AG04449 (cell line): Measurements from ENCODE around the gene SLC32A1.

ENCODE experiments used
- CTCF ChIA-PET: fragments of 350-600 bp; formaldehyde crosslinking; extraction: SDS; loops from one replicate; lab custom pipeline; 2021; ENCODE audit warnings: antibody characterized with exemption; lab: Yijun Ruan, JAX
- POLR2A ChIA-PET: fragments of 400-600, 350-600 bp; formaldehyde crosslinking; extraction: SDS; loops from one replicate; lab custom pipeline; 2020; ENCODE audit warnings: antibody characterized with exemption, inconsistent platforms; lab: Yijun Ruan, JAX
- DNase-seq: peaks from one replicate; pipeline ENCODE4 v3.0.0-alpha.2; 2010; ENCODE audit warnings: low read depth, low spot score
- H3K4me3 ChIP-seq: 2 replicates; pipeline ENCODE4 v1.5.1; 2011; ENCODE audit warnings: low read depth, mild to moderate bottlenecking, control low read depth, low read length
- TF ChIP-seq, protein P1 (sequence below): IDR thresholded peaks from one replicate; pipeline ENCODE4 v1.5.1; 2011; ENCODE audit warnings: mild to moderate bottlenecking, moderate library complexity, low read length, control low read depth, inconsistent platforms; ENCODE audit not compliant: insufficient read depth; ENCODE audit errors: missing control alignments

The SLC32A1 gene

GRCh38 chr20:38727607-38728190 lies 3.4 kb downstream of the SLC32A1 start:
- H3K4me3 ChIP-seq = no peak overlapping the region
- DNase-seq = no peak
- TF ChIP-seq, protein P1, sequence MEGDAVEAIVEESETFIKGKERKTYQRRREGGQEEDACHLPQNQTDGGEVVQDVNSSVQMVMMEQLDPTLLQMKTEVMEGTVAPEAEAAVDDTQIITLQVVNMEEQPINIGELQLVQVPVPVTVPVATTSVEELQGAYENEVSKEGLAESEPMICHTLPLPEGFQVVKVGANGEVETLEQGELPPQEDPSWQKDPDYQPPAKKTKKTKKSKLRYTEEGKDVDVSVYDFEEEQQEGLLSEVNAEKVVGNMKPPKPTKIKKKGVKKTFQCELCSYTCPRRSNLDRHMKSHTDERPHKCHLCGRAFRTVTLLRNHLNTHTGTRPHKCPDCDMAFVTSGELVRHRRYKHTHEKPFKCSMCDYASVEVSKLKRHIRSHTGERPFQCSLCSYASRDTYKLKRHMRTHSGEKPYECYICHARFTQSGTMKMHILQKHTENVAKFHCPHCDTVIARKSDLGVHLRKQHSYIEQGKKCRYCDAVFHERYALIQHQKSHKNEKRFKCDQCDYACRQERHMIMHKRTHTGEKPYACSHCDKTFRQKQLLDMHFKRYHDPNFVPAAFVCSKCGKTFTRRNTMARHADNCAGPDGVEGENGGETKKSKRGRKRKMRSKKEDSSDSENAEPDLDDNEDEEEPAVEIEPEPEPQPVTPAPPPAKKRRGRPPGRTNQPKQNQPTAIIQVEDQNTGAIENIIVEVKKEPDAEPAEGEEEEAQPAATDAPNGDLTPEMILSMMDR = no peak
- ChIA-PET CTCF (interaction anchor here (1.9 kb wide), 1 partner anchor 25 kb away, joined by 5 read pairs; no protein-coding TSS in a partner anchor), POLR2A (no interaction called here)

DNA sequence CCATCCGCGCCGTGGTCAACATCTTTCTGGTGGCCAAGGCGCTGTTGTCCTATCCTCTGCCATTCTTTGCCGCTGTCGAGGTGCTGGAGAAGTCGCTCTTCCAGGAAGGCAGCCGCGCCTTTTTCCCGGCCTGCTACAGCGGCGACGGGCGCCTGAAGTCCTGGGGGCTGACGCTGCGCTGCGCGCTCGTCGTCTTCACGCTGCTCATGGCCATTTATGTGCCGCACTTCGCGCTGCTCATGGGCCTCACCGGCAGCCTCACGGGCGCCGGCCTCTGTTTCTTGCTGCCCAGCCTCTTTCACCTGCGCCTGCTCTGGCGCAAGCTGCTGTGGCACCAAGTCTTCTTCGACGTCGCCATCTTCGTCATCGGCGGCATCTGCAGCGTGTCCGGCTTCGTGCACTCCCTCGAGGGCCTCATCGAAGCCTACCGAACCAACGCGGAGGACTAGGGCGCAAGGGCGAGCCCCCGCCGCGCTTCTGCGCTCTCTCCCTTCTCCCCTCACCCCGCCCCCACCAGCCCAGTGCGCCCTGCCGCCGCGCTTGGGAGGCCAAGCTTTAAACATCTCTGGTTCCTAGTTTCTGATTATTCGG lies 4.0 kb downstream of the SLC32A1 start:
- no peak overlapping the region for H3K4me3 ChIP-seq
- DNase-seq = no peak
- POLR2A ChIA-PET = no interaction called here
- TF ChIP-seq, protein P1 = no peak
- CTCF ChIA-PET = interaction anchor here (1.3 to 1.6 kb wide), 2 partner anchors 16 to 81 kb away, joined by 3 to 6 read pairs; no protein-coding TSS in a partner anchor

DNA sequence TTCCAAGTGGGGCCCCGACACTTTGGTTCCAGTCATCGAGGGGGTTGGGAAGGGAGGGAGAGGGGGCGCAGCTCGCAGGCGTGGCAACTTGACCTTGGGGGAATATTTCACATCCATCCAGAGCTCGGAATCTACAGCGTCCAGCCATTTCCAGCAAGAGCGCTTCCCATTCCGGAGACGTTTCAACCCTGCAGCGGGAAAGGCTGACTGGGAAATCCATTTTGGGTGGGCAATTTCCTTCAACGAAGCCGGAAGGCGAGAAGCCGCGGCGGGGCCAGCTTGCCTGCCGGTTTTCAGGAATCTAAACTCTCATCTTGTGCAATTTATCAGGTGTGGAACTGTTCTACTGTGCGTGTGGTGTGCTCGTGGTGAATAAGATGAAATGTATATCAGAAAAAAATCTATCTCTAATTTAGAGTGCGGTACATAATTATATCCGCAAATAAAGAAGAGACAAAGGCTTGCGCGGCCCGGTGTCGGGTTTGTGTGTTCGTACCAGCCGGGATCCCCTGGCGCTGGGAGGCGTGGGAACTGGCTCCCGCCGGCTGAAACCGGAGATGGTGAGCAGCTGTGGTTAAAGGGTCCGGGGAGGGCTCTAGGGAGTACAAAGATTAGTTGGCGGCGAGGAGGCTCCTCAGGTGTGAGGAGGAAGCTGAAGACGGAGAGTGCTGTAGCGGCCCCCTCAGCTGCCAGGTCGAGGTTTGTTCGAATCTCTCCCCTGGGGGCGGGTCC lies 4.8 kb downstream of the SLC32A1 start:
- CTCF ChIA-PET = interaction anchor here (1.3 to 1.6 kb wide), 2 partner anchors 15 to 82 kb away, joined by 3 to 6 read pairs; no protein-coding TSS in a partner anchor
- H3K4me3 ChIP-seq = no peak overlapping the region
- no peak for DNase-seq
- POLR2A ChIA-PET = interaction anchor here (0.7 kb wide), 1 partner anchor 45 kb away, joined by 3 read pairs; no protein-coding TSS in a partner anchor
- TF ChIP-seq, protein P1 = no peak

DNA sequence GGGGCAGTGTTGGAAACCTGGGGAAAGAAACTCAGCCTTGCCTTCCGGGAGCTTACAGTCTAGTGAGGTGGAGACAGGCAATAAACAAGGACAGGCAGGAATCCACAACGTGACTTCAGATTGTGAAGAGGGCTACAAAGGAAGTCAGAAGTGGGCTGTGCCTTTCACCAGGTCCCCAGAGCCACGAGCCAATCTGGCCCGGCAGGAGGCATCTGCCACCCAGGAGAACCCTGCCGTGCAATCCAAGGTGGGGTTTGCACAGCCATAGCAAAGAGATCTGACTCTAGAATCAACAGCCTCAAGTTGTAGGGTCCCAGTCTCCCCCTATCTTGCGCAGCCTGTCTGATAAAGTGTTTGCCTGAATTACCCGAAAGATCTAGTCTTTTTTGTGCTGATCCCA lies 5.5 kb downstream of the SLC32A1 start:
- TF ChIP-seq, protein P1 = no peak
- ChIA-PET POLR2A (interaction anchor here (0.7 kb wide), 1 partner anchor 46 kb away, joined by 3 read pairs; no protein-coding TSS in a partner anchor), CTCF (interaction anchor here (1.6 to 2.1 kb wide), 2 partner anchors 14 to 70 kb away, joined by 3 to 9 read pairs; no protein-coding TSS in a partner anchor)
- H3K4me3 ChIP-seq = no peak overlapping the region
- DNase-seq = no peak

GRCh38 chr20:38730167-38730988 lies 6.1 kb downstream of the SLC32A1 start:
- no peak overlapping the region for H3K4me3 ChIP-seq
- TF ChIP-seq, protein P1 = no peak
- no peak for DNase-seq
- ChIA-PET POLR2A (no interaction called here), CTCF (interaction anchor here (0.6 to 2.1 kb wide), 15 partner anchors 10 to 200 kb away, joined by 3 to 9 read pairs (median 5); partner anchors contain the start of gene ACTR5)
